ENCODE data around the gene ANKHD1. TPM values are rescaled to one million over a fixed set of nuclear protein-coding genes. Genes with fewer than 3 reads are reported as not detected.

Gene ANKHD1
- total and polyA plus RNA-seq, 12 donors, result 58.2 to 141 (median 99.2) TPM

GRCh38 chr5:140356853-140357725 is 44.5 kb upstream of the ANKHD1 start:
- H3K9me3 ChIP-seq (replicated peaks in 1 of 3), result no peaks in the 10 kb centered on the region
- WGBS, 4 donors, result 20 to 31% (median 24%) methylated on average over 9 to 10 of the region's 10 CpGs
- H3K27ac ChIP-seq, result no peak overlapping the region
- no peak for DNase-seq
- H3K36me3 ChIP-seq (replicated peaks in 1 of 2), result no peaks in the 10 kb centered on the region
- peaks cover 4 to 7% of the 10 kb centered on the region in 2 donors for H3K4me1 ChIP-seq (replicated peaks in 1 of 2)
- TF ChIP-seq CTCF (IDR thresholded peaks at IDR 0.05) (no peak), POLR2A (IDR thresholded peaks at IDR 0.05) (no peak)
- no peak overlapping the region for H3K4me3 ChIP-seq
- intact Hi-C loops (cut with DNase I), result loop anchor here (5.0 to 10.0 kb wide), 2 partner anchors 190 to 202 kb away; no protein-coding TSS in a partner anchor
- H3K27me3 ChIP-seq, result no peaks in the 10 kb centered on the region

GRCh38 chr5:140357726-140358093 is 43.9 kb upstream of the ANKHD1 start:
- Histone ChIP-seq H3K4me1 (replicated peaks in 1 of 2) (peaks cover 4 to 7% of the 10 kb centered on the region in 2 donors), H3K9me3 (replicated peaks in 1 of 3) (no peaks in the 10 kb centered on the region), H3K4me3 (no peak overlapping the region), H3K27ac (no peak overlapping the region), H3K27me3 (no peaks in the 10 kb centered on the region), H3K36me3 (replicated peaks in 1 of 2) (no peaks in the 10 kb centered on the region)
- intact Hi-C loops (cut with DNase I), result loop anchor here (5.0 to 10.0 kb wide), 2 partner anchors 190 to 203 kb away; no protein-coding TSS in a partner anchor
- peak; percentile 80 to 96 (median 88) for DNase-seq
- WGBS, 4 donors, result 0 to 1% (median 1%) methylated on average over 14 to 18 of the region's 18 CpGs
- TF ChIP-seq CTCF (IDR thresholded peaks at IDR 0.05) (peak; percentile 75 to 89 (median 86)), POLR2A (IDR thresholded peaks at IDR 0.05) (no peak)

GRCh38 chr5:140358738-140359310 is 42.8 kb upstream of the ANKHD1 start:
- 73 to 89% (median 77%) methylated on average over 4 of the region's 4 CpGs for WGBS, 4 donors
- peak in 4 of 6 experiments; percentile 15 to 35 (median 26) for TF ChIP-seq CTCF (IDR thresholded peaks at IDR 0.05)
- TF ChIP-seq POLR2A (IDR thresholded peaks at IDR 0.05), result no peak
- no peak overlapping the region for H3K4me3 ChIP-seq
- no peaks in the 10 kb centered on the region for H3K36me3 ChIP-seq (replicated peaks in 1 of 2)
- H3K27ac ChIP-seq, result no peak overlapping the region
- intact Hi-C loops (cut with DNase I), result loop anchor here (5.0 to 10.0 kb wide), 2 partner anchors 192 to 204 kb away; no protein-coding TSS in a partner anchor
- peaks cover 4 to 12% of the 10 kb centered on the region in 2 donors for H3K4me1 ChIP-seq (replicated peaks in 1 of 2)
- peak in 1 of 7 donors; percentile 19 for DNase-seq
- no peaks in the 10 kb centered on the region for H3K9me3 ChIP-seq (replicated peaks in 1 of 3)
- no peaks in the 10 kb centered on the region for H3K27me3 ChIP-seq

GRCh38 chr5:140360101-140360500 is 41.5 kb upstream of the ANKHD1 start, which contains the start of gene SLC4A9:
SLC4A9 (plus strand) TSS chr5:140360194; CDS start chr5:140360237, 43 bp downstream.
- Histone ChIP-seq H3K27ac (no peak within 1 kb of the TSS), H3K4me1 (replicated peaks in 1 of 2) (peaks cover 4 to 12% of the 10 kb centered on the region in 2 donors), H3K4me3 (no peak within 1 kb of the TSS), H3K27me3 (no peaks in the 10 kb centered on the region), H3K9me3 (replicated peaks in 1 of 3) (no peaks in the 10 kb centered on the region), H3K36me3 (replicated peaks in 1 of 2) (no peaks in the 10 kb centered on the region)
- 82 to 94% (median 91%) methylated on average over 2 of the region's 2 CpGs; no CpG with 5 or more reads in 1 of the 4 donors for WGBS, 4 donors
- no peak for TF ChIP-seq CTCF (IDR thresholded peaks at IDR 0.05)
- no peak for TF ChIP-seq POLR2A (IDR thresholded peaks at IDR 0.05)
- intact Hi-C loops (cut with DNase I), result loop anchor here in 1 of 2 donors (10.0 kb wide), 3 partner anchors 285 to 685 kb away; partner anchors contain the start of genes IK and NDUFA2
- DNase-seq, result no peak
